ENCODE data around the gene TAF1B.
"Not testable (repeated sequence)": the region's sequence is repeated elsewhere in the genome, so short reads cannot be mapped to it uniquely, and the experiment has no call there.

Gene TAF1B

GRCh38 chr2:9835068-9835467, 8.2 kb upstream of the TAF1B start:
- not testable (repeated sequence) for DNase-seq

GRCh38 chr2:9836074-9836473, 7.2 kb upstream of the TAF1B start:
- DNase-seq = no peak

GRCh38 chr2:9836517-9836916, 6.8 kb upstream of the TAF1B start:
- DNase-seq = no peak

- DNase-seq = no peak
These were observed 5.8 kb upstream of the TAF1B start for GRCh38 chr2:9837451-9837850.

- no peak for DNase-seq
These were observed 4.9 kb upstream of the TAF1B start for GRCh38 chr2:9838391-9838790.

GRCh38 chr2:9842487-9843228, 616 bp upstream of the TAF1B start:
- DNase-seq = no peak

- DNase-seq = no peak
These were observed 786 bp downstream of the TAF1B start for GRCh38 chr2:9844036-9844483.

GRCh38 chr2:9844576-9844975, 1.3 kb downstream of the TAF1B start:
- no peak for DNase-seq

GRCh38 chr2:9846554-9846953, 3.3 kb downstream of the TAF1B start:
- DNase-seq = no peak

GRCh38 chr2:9847140-9847539, 3.9 kb downstream of the TAF1B start:
- no peak for DNase-seq

- DNase-seq = no peak
These were observed 9.6 kb downstream of the TAF1B start for GRCh38 chr2:9852881-9853280.

- no peak for DNase-seq
These were observed 14.8 kb downstream of the TAF1B start for GRCh38 chr2:9857814-9858729.

GRCh38 chr2:9858730-9859068, 15.4 kb downstream of the TAF1B start:
- no peak for DNase-seq

GRCh38 chr2:9860922-9861580, 17.8 kb downstream of the TAF1B start:
- DNase-seq = not testable (repeated sequence)

GRCh38 chr2:9867881-9868280, 24.6 kb downstream of the TAF1B start:
- no peak for DNase-seq

GRCh38 chr2:9873337-9873736, 30.1 kb downstream of the TAF1B start:
- no peak for DNase-seq

GRCh38 chr2:9877026-9877425, 33.8 kb downstream of the TAF1B start:
- no peak for DNase-seq

- no peak for DNase-seq
These were observed 34.5 kb downstream of the TAF1B start for GRCh38 chr2:9877726-9878125.

- no peak for DNase-seq
These were observed 36.4 kb downstream of the TAF1B start for GRCh38 chr2:9879455-9880194.

- DNase-seq = no peak
These were observed 40.6 kb downstream of the TAF1B start for GRCh38 chr2:9883897-9884296.

GRCh38 chr2:9884436-9884835, 41.2 kb downstream of the TAF1B start:
- DNase-seq = no peak

- no peak for DNase-seq
These were observed 41.9 kb downstream of the TAF1B start for GRCh38 chr2:9885036-9885684.

Data from activated T-cell treated with anti-CD3 and anti-CD28 coated beads, Interleukin-2, amount 50 U/mL, for 1 hour (primary cell).